ENCODE measurements around the gene ACTR6.

DNA sequence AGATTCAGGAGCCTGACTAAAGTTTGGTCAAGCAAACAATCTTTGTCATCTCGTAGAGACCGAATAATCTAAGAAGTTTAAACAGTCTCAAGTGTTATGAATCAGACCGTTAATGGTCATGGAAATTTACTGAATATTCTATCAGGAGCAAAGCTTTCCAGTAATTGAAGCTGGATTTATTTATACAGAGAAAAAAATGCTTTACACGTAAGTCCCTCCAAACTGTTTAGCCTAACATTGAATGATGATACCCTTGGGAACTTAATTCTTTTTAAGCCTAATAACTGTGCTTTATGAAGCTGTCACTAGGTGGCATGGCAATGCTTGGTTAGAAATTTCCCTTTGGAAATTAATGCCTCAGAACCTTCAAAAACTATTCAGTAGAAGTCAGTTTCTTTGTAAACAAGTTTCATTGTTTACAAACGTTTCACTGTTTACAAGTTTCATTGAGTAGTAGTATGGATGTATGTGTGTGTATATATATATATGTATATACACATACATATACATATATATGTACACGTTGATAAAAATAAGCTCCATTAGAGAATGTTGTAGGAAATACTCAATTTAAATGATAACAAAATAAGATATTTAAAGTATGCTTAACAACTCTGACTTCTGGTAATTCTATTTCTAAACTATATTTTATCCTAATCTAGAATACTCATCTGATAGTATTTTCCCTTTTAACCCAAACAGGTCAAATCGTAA lies 34.1 kb downstream of the ACTR6 start:
- TF ChIP-seq CTCF (IDR thresholded peaks at IDR 0.05) (peak; percentile 49 to 72 (median 70)), POLR2AphosphoS5 (IDR thresholded peaks at IDR 0.05) (peak; percentile 4)
